ENCODE measurements around the gene TEX264.

TEX264 gene

DNA sequence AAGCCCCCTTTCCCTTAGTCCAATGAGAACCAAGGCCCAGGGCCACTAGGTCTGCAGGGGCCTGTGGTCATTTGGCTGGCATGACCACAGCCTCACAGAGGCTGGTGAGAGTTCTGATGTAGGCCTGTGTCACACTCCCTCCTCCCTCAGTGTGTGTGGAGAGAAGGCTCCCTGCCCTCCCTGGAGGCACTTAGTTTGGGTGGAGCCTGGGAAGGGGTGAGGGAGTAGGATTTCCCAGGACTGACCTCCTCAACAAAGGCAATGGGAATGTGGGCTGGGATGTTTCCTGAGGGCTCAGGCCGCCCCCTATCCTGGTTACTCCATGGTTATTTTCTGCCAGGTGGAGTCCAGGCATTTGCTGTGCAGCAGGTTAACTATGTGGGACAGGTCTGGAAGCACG is 7.6 kb downstream of the TEX264 start:
- no peak overlapping the region for H4K91ac ChIP-seq (ENCODE audit: low read depth, low read length, poor library complexity)

DNA sequence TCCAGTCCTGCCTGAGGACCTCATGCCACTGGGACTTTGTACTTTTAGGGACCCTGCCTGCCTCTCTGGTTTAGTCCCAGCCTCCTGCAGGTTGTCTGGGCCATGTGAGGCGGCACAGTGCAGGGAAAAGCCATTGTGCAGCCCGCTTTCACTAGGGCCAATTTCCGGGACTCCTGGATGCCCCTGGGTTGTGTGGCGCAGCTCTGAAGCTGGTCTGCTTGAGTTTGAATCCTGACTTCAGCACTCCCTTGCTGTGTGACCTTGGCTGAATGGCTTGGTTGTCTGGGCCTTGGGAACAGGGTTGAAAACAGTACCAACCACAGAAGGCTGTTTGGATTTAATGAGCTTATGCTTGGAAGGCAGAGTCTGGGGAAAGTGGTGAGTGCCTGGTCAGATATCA is 8.3 kb downstream of the TEX264 start:
- no CpG with 5 or more reads among the region's 4 CpGs for WGBS, 2 donors (ENCODE audit: extremely low coverage in 2 of 2, insufficient read length in 2 of 2, insufficient replicate concordance in 1 of 2)
- Histone ChIP-seq H3K79me1 (ENCODE audit: low read depth, low read length) (no peaks in the 10 kb centered on the region), H4K91ac (ENCODE audit: low read depth, low read length, poor library complexity) (no peak overlapping the region), H2BK120ac (ENCODE audit: low read depth, low read length) (no peak overlapping the region), H3K4me1 (ENCODE audit: control insufficient read depth in 2 of 2, insufficient read depth in 1 of 2, low read depth in 1 of 2, low read length in 2 of 2) (peaks cover 3 to 5% of the 10 kb centered on the region in 2 donors), H3K14ac (ENCODE audit: low read length) (no peak overlapping the region), H3K4me2 (ENCODE audit: insufficient read depth, low read length, poor library complexity, severe bottlenecking) (no peak overlapping the region), H3K36me3 (replicated peaks in 1 of 2; ENCODE audit: control insufficient read depth in 2 of 2, insufficient read depth in 2 of 2, low read length in 2 of 2) (peaks cover 0 to 16% of the 10 kb centered on the region in 2 donors), H3K18ac (ENCODE audit: low read length) (no peak overlapping the region), H2BK5ac (ENCODE audit: low read length) (peak overlapping the region; percentile 43), H2BK15ac (ENCODE audit: low read length) (no peak overlapping the region), H3K4me3 (ENCODE audit: low read length in 2 of 2) (no peak overlapping the region), H3K9ac (ENCODE audit: low read depth, low read length, poor library complexity) (no peak overlapping the region), H2AK5ac (ENCODE audit: low read depth, low read length) (no peak overlapping the region), H3K27ac (replicated peaks; ENCODE audit: low read length) (no peak overlapping the region), H3K27me3 (ENCODE audit: control insufficient read depth in 3 of 3, insufficient read depth in 3 of 3, low read depth in 1 of 3, low read length in 3 of 3) (no peaks in the 10 kb centered on the region), H2BK12ac (ENCODE audit: low read length) (no peak overlapping the region), H4K8ac (ENCODE audit: low read depth, low read length) (no peak overlapping the region), H3K23ac (ENCODE audit: low read depth, low read length, poor library complexity) (no peak overlapping the region), H3K9me3 (replicated peaks in 1 of 2; ENCODE audit: control insufficient read depth in 2 of 2, insufficient read depth in 1 of 2, low read depth in 1 of 2, low read length in 2 of 2) (no peaks in the 10 kb centered on the region), H3K4ac (ENCODE audit: low read length) (no peak overlapping the region), H2AFZ (ENCODE audit: low read length) (no peak overlapping the region)
- no peak for DNase-seq (ENCODE audit: low spot score)

More for the DNA sequence above, 7.6 kb downstream of the TEX264 start:
- no peak overlapping the region for H3K18ac ChIP-seq (ENCODE audit: low read length)
- WGBS, 2 donors (ENCODE audit: extremely low coverage in 2 of 2, insufficient read length in 2 of 2, insufficient replicate concordance in 1 of 2) = no CpG with 5 or more reads among the region's 2 CpGs
- no peak for DNase-seq (ENCODE audit: low spot score)
- H3K79me1 ChIP-seq (ENCODE audit: low read depth, low read length) = no peaks in the 10 kb centered on the region
- H3K4ac ChIP-seq (ENCODE audit: low read length) = no peak overlapping the region
- H3K27ac ChIP-seq (replicated peaks; ENCODE audit: low read length) = no peak overlapping the region
- peak overlapping the region; percentile 8 for H2AK5ac ChIP-seq (ENCODE audit: low read depth, low read length)
- no peak overlapping the region for H3K9ac ChIP-seq (ENCODE audit: low read depth, low read length, poor library complexity)
- no peak overlapping the region for H2BK12ac ChIP-seq (ENCODE audit: low read length)
- H3K27me3 ChIP-seq (ENCODE audit: control insufficient read depth in 3 of 3, insufficient read depth in 3 of 3, low read depth in 1 of 3, low read length in 3 of 3) = no peaks in the 10 kb centered on the region
- no peak overlapping the region for H2BK15ac ChIP-seq (ENCODE audit: low read length)
- H3K4me2 ChIP-seq (ENCODE audit: insufficient read depth, low read length, poor library complexity, severe bottlenecking) = no peak overlapping the region
- no peak overlapping the region for H2BK5ac ChIP-seq (ENCODE audit: low read length)
- H3K23ac ChIP-seq (ENCODE audit: low read depth, low read length, poor library complexity) = no peak overlapping the region
- H2AFZ ChIP-seq (ENCODE audit: low read length) = no peak overlapping the region
- peak overlapping the region; percentile 40 for H3K14ac ChIP-seq (ENCODE audit: low read length)
- peaks cover 5% of the 10 kb centered on the region in 2 donors for H3K4me1 ChIP-seq (ENCODE audit: control insufficient read depth in 2 of 2, insufficient read depth in 1 of 2, low read depth in 1 of 2, low read length in 2 of 2)
- no peaks in the 10 kb centered on the region for H3K9me3 ChIP-seq (replicated peaks in 1 of 2; ENCODE audit: control insufficient read depth in 2 of 2, insufficient read depth in 1 of 2, low read depth in 1 of 2, low read length in 2 of 2)
- H2BK120ac ChIP-seq (ENCODE audit: low read depth, low read length) = no peak overlapping the region
- H3K36me3 ChIP-seq (replicated peaks in 1 of 2; ENCODE audit: control insufficient read depth in 2 of 2, insufficient read depth in 2 of 2, low read length in 2 of 2) = peaks cover 0 to 14% of the 10 kb centered on the region in 2 donors
- H4K8ac ChIP-seq (ENCODE audit: low read depth, low read length) = no peak overlapping the region
- no peak overlapping the region for H3K4me3 ChIP-seq (ENCODE audit: low read length in 2 of 2)

DNA sequence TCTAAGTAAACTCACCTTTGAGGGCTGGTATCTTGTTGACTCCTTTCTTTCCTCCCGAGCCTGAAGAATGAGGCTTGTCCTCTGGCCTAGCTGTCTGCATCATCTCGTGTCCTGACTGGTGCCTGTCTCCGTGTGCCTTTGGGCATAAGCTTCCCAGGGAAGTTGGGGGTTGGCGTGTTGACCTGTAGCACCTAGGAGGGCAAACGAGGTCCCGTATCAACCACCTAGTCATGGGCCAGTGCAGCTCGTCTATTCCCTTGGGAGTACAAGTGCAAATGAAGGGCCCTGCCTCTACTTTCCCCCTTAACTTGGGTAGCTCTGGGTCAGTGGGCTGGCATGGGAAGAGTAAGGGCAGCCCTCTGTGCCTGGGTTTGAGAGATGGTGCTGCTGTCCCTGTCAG is 8.7 kb downstream of the TEX264 start:
- H3K9ac ChIP-seq (ENCODE audit: low read depth, low read length, poor library complexity) = no peak overlapping the region
- peaks cover 3 to 5% of the 10 kb centered on the region in 2 donors for H3K4me1 ChIP-seq (ENCODE audit: control insufficient read depth in 2 of 2, insufficient read depth in 1 of 2, low read depth in 1 of 2, low read length in 2 of 2)
- no peak overlapping the region for H3K4me3 ChIP-seq (ENCODE audit: low read length in 2 of 2)
- no peaks in the 10 kb centered on the region for H3K9me3 ChIP-seq (replicated peaks in 1 of 2; ENCODE audit: control insufficient read depth in 2 of 2, insufficient read depth in 1 of 2, low read depth in 1 of 2, low read length in 2 of 2)
- no peak overlapping the region for H2BK15ac ChIP-seq (ENCODE audit: low read length)
- H3K79me1 ChIP-seq (ENCODE audit: low read depth, low read length) = no peaks in the 10 kb centered on the region
- no peak overlapping the region for H3K14ac ChIP-seq (ENCODE audit: low read length)
- no peak overlapping the region for H3K18ac ChIP-seq (ENCODE audit: low read length)
- WGBS, 2 donors (ENCODE audit: extremely low coverage in 2 of 2, insufficient read length in 2 of 2, insufficient replicate concordance in 1 of 2) = no CpG with 5 or more reads among the region's 7 CpGs
- H2AK5ac ChIP-seq (ENCODE audit: low read depth, low read length) = no peak overlapping the region
- no peak overlapping the region for H3K23ac ChIP-seq (ENCODE audit: low read depth, low read length, poor library complexity)
- no peak overlapping the region for H4K91ac ChIP-seq (ENCODE audit: low read depth, low read length, poor library complexity)
- H3K27me3 ChIP-seq (ENCODE audit: control insufficient read depth in 3 of 3, insufficient read depth in 3 of 3, low read depth in 1 of 3, low read length in 3 of 3) = no peaks in the 10 kb centered on the region
- peaks cover 0 to 18% of the 10 kb centered on the region in 2 donors for H3K36me3 ChIP-seq (replicated peaks in 1 of 2; ENCODE audit: control insufficient read depth in 2 of 2, insufficient read depth in 2 of 2, low read length in 2 of 2)
- no peak overlapping the region for H2BK5ac ChIP-seq (ENCODE audit: low read length)
- no peak overlapping the region for H2BK120ac ChIP-seq (ENCODE audit: low read depth, low read length)
- H2BK12ac ChIP-seq (ENCODE audit: low read length) = no peak overlapping the region
- no peak for DNase-seq (ENCODE audit: low spot score)
- no peak overlapping the region for H4K8ac ChIP-seq (ENCODE audit: low read depth, low read length)
- H3K4me2 ChIP-seq (ENCODE audit: insufficient read depth, low read length, poor library complexity, severe bottlenecking) = no peak overlapping the region
- H3K4ac ChIP-seq (ENCODE audit: low read length) = no peak overlapping the region
- no peak overlapping the region for H2AFZ ChIP-seq (ENCODE audit: low read length)
- no peak overlapping the region for H3K27ac ChIP-seq (replicated peaks; ENCODE audit: low read length)

DNA sequence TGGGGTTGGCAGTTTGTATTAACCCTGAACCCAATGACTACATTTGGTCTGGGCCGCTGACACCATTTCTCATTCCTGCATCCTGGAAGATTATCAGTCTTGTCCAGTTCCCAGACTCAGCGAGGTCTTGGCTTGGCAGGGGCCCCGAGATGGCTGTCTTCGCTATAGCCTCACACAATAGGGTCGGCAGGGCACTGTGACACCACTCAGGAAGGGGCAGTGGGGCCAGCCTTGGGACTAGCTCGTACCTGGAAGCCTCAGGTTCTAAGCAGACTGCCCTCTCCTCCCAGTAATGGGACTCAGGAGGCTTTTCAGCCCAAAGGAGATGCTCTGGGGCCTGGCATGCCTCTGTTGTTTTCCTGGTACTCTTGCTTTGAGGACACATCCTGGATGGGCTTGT is 9.1 kb downstream of the TEX264 start:
- Histone ChIP-seq H2BK12ac (ENCODE audit: low read length) (no peak overlapping the region), H3K9ac (ENCODE audit: low read depth, low read length, poor library complexity) (no peak overlapping the region), H4K8ac (ENCODE audit: low read depth, low read length) (no peak overlapping the region), H3K27me3 (ENCODE audit: control insufficient read depth in 3 of 3, insufficient read depth in 3 of 3, low read depth in 1 of 3, low read length in 3 of 3) (no peaks in the 10 kb centered on the region), H3K14ac (ENCODE audit: low read length) (no peak overlapping the region), H4K91ac (ENCODE audit: low read depth, low read length, poor library complexity) (no peak overlapping the region), H3K4me3 (ENCODE audit: low read length in 2 of 2) (no peak overlapping the region), H3K4ac (ENCODE audit: low read length) (no peak overlapping the region), H3K23ac (ENCODE audit: low read depth, low read length, poor library complexity) (no peak overlapping the region), H3K36me3 (replicated peaks in 1 of 2; ENCODE audit: control insufficient read depth in 2 of 2, insufficient read depth in 2 of 2, low read length in 2 of 2) (peaks cover 0 to 18% of the 10 kb centered on the region in 2 donors), H3K27ac (replicated peaks; ENCODE audit: low read length) (no peak overlapping the region), H2AK5ac (ENCODE audit: low read depth, low read length) (no peak overlapping the region), H3K4me2 (ENCODE audit: insufficient read depth, low read length, poor library complexity, severe bottlenecking) (no peak overlapping the region), H3K4me1 (ENCODE audit: control insufficient read depth in 2 of 2, insufficient read depth in 1 of 2, low read depth in 1 of 2, low read length in 2 of 2) (peaks cover 3 to 5% of the 10 kb centered on the region in 2 donors), H3K79me1 (ENCODE audit: low read depth, low read length) (no peaks in the 10 kb centered on the region), H2BK120ac (ENCODE audit: low read depth, low read length) (no peak overlapping the region), H2BK15ac (ENCODE audit: low read length) (no peak overlapping the region), H2AFZ (ENCODE audit: low read length) (no peak overlapping the region), H3K9me3 (replicated peaks in 1 of 2; ENCODE audit: control insufficient read depth in 2 of 2, insufficient read depth in 1 of 2, low read depth in 1 of 2, low read length in 2 of 2) (no peaks in the 10 kb centered on the region), H3K18ac (ENCODE audit: low read length) (no peak overlapping the region), H2BK5ac (ENCODE audit: low read length) (no peak overlapping the region)
- no peak for DNase-seq (ENCODE audit: low spot score)
- WGBS, 2 donors (ENCODE audit: extremely low coverage in 2 of 2, insufficient read length in 2 of 2, insufficient replicate concordance in 1 of 2) = no CpG with 5 or more reads among the region's 6 CpGs
